G401.6 (cell line): Measurements from ENCODE around the gene CPEB4.

ENCODE experiments used
- FAIRE-seq: peaks from 2 replicates; lab custom pipeline; 2012; peaks lifted over from hg19 to GRCh38; lab: Jason Lieb, UNC

The CPEB4 gene

DNA sequence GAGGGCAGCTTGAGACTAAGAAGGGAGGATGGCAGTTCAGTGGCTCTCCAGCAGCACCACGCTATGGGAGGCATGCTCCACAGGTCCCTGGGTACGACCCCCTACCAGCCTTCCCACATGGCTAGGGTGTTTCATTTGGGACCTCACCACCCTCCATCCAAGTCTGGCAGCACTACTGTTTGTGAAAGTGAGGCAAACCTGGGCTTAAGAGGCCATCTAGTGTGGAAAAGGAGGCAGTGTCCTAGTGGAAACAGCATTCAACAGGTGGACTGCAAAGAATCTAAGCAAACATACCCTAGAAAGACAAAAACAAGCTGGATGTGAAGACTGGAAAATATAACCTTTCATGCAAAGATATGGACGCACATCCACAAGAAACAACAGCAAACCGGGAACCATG lies 96.1 kb downstream of the CPEB4 start:
- FAIRE-seq: no peak

DNA sequence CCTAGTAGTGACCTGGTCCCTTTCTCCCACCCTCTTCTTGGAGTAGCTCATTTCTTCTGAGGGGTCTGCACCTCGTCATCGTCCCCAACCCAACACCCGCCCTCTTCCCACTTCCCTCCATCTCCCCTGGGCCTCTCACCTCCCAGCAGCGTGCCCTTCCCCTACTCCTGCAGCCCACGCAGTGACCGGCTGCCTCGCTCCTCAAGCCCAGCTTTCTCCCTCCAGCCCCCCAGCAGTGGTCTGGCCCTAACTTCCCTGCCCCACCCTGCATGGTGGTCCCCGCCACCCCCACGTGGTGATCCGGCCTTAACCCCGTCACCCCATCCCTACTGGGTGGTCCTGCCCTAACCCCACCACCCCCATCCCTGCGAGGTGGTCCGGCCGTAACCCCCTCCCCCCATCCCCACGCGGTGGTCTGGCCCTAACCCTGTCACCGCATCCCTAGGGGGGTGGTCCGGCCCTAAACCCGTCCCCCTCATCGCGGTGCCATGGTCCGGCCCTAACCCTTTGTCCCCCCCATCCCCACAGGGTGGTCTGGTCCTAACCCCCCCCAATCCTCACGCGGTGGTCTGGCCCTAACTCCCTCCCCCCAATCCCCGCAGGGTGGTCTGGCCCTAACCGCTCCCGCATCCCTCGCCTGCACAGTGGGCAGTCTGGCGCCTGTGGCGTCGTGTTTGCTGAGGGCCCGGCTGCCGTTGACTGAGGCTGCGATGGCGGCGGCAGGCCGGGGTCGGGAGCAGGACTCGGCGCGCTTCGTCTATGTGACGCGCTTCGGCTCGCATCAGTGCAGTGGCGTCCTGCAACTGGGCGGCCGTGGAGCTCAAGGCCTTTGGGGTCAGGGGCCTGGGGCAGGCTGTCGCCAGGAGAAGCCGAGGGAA lies 100.6 kb downstream of the CPEB4 start, which contains the start of gene C5orf47:
TSS of gene C5orf47 (plus strand) at position 617 of the 878 bp plus-strand sequence. CDS start at position 711, 94 bp downstream.
- no peak for FAIRE-seq

DNA sequence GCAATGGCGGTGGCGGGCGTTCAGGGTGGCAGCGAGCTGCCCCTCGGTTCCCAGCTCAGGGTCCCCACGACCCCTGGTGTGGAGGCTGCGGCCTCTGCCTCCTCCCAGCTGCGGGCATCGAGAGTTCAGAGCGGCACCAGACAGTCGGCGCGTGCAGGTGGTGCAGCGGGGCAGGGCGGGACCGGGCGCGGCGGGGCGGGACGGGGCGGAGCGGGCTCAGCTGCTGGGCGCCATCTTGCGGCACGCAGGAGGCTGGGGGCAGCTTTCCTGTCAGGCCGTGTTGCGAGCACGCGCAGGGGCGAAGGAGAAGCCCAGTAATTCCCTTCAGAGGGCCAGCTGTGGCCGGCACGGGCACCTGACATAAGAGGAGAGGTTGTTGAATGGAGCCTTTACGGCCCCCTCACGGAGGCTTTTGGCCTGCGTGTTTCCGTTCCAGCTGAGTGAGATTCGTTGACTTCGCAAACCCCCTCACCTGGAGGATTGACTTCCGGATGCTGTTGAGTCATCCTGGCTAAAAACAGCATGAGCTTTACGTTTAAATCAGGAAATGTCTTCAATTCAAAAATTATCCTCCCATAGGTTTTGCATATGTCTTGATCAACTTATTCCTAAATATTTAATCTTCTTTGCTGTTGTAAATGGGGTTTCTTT lies 101.4 kb downstream of the CPEB4 start:
- no peak for FAIRE-seq

DNA sequence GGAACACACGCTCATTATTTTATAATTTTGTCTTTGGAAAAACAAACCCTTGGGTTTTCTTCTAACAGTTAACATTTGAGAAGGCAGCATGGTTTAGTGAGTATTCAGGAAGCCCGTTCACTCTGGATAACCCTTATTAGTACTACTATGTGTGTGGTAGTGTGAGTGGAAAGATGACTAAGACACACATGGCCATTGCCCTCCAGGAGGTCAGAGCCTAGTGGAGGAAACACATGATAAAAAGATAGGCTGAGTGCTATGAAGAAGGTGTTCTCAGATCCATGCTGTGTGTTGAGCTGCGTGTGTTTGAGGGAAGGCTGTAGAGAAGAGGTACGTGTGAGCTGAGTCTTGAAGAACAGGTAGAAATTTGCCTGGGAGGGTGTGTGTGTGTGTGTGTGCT lies 109.2 kb downstream of the CPEB4 start:
- FAIRE-seq: no peak

DNA sequence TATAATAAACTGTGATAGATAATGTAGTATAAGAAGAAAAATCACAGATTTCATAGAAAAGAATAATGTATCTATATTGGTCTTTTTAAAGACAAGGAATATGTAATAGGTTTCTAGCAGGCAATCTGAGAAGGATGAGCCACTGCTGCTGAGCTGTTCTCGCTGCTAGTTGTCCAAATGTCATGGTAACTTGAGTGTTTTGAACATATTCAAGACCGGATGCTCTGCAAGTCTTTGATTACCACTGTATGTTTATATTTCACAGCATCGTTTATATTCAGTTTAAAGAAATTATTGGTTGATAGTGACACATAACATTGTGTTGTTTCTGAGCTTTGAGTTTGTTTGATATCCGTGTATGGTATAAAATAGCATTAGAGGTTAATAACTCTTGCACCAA lies 110.4 kb downstream of the CPEB4 start:
- FAIRE-seq: no peak

DNA sequence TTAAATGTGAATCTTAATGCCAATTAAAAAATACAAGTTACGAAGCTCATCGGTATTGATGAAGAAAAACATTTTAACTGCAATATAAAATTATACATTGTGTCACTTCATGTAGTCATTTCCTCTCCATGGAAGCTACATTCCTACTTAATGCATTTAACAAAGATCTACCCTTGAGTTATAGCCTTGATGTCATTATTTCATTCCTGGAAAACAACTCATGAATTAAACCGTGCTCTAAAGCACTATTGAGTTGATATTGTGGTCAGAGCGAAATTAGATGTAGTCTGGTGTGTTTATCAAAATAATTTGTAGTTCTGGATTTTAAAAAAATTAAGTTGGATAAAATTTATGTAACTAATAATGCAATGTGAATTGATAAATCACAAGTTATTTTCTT lies 111.9 kb downstream of the CPEB4 start:
- FAIRE-seq: no peak

DNA sequence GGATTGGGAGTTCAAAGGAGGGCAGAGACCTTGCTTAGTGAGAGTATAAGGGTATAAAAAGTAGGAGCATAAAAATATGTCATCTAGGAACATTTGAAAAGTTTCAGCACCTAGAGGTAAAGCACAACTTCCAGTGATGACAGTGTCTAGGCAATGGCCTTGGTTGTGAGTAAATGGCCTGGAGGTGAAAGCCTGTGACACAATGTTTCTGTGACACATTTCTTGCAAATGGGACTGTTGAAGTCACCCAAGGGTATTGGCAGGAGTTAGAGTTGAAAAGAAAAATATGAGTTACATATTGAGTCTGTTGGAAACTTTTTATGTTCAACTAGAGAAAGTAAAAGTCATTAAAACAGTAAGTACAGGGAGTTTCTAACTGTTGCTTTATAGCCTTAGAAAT lies 115.6 kb downstream of the CPEB4 start:
- FAIRE-seq: no peak

DNA sequence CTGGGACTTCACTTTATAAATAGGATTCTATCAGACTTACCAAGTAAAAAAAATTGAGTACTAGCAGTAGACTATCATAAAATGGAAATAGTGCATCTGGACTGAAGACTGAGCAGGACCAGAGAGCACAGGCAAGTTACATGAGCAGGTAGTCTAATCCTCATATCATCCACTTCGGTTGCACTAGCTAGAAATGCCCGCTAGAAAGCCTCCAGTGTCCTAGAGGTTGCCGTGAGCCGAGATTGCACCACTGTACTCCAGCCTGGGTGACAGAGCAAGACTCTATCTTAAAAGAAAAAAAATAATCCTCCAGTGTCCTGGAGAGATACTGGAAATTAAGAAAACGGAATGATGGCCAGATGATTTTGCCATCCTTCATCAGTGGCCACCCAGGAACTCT lies 120.8 kb downstream of the CPEB4 start:
- no peak for FAIRE-seq

DNA sequence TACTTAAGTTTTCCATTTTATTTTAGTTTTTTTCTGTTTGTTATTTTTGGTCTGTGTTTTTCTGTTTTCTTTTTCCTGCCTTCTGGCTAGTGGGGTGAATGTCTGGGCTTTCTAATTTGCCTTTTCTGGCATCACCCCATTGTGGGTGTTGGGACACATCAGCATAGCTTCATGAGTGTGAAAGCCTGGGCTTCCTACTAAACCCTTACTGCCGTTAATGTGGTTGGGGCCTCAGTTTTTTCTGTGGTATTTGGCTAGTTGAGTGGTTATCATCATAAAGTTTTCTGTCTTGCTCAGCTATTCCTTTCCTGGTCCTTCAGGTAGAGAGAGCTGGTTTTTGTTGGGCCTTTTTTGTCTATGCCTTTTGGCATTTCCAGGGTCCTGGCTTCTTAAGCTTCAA lies 122.2 kb downstream of the CPEB4 start:
- FAIRE-seq: no peak

DNA sequence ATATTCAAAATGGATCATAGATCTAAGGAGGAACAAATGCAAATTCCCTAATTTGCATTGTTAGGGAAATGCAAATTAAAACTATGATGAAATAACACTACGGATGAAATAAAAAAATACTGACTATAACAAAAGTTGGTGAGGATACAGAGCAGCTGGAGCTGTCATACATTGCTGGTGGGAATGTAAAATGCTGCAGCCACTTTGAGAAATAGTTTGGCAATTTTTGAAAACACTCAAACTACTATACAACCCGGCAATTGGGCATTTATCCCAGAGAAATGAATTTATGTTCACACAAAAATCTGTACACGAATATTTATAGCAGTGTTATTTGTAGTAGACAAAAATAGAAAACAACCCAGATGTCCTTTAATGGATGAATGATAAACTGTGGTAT lies 123.3 kb downstream of the CPEB4 start:
- no peak for FAIRE-seq
